ENCODE data around the gene ARL9. TPM values are rescaled to one million over a fixed set of nuclear protein-coding genes. Genes with fewer than 3 reads are reported as not detected.

Gene ARL9
- total RNA-seq, 4 donors from 2014 or later, result 0.46 TPM; not detected in 3

- no peaks in the 10 kb centered on the region for H3K36me3 ChIP-seq
- ATAC-seq (no peak), DNase-seq (no peak)
- H3K4me1 ChIP-seq, result no peaks in the 10 kb centered on the region
- H3K9me3 ChIP-seq, result no peaks in the 10 kb centered on the region
- intact Hi-C loops (cut with DNase I; ENCODE audit: low total_unique reads), result no loop called here
- no peak overlapping the region for H3K27ac ChIP-seq
- no peak overlapping the region for H3K4me3 ChIP-seq
- no peaks in the 10 kb centered on the region for H3K27me3 ChIP-seq
- TF ChIP-seq, protein P1, sequence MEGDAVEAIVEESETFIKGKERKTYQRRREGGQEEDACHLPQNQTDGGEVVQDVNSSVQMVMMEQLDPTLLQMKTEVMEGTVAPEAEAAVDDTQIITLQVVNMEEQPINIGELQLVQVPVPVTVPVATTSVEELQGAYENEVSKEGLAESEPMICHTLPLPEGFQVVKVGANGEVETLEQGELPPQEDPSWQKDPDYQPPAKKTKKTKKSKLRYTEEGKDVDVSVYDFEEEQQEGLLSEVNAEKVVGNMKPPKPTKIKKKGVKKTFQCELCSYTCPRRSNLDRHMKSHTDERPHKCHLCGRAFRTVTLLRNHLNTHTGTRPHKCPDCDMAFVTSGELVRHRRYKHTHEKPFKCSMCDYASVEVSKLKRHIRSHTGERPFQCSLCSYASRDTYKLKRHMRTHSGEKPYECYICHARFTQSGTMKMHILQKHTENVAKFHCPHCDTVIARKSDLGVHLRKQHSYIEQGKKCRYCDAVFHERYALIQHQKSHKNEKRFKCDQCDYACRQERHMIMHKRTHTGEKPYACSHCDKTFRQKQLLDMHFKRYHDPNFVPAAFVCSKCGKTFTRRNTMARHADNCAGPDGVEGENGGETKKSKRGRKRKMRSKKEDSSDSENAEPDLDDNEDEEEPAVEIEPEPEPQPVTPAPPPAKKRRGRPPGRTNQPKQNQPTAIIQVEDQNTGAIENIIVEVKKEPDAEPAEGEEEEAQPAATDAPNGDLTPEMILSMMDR (IDR thresholded peaks at IDR 0.05 in 4 of 5, conservative IDR thresholded peaks at IDR 0.05 in 1 of 5), result no peak
- TF ChIP-seq POLR2A (IDR thresholded peaks at IDR 0.05), result no peak
- in situ Hi-C loops (cut with MboI; ENCODE audit: low sequenced_read_pairs in 4 of 4), result no loop called here
Measured at GRCh38 chr4:56512166-56512565, 6.6 kb downstream of the ARL9 start.

DNA sequence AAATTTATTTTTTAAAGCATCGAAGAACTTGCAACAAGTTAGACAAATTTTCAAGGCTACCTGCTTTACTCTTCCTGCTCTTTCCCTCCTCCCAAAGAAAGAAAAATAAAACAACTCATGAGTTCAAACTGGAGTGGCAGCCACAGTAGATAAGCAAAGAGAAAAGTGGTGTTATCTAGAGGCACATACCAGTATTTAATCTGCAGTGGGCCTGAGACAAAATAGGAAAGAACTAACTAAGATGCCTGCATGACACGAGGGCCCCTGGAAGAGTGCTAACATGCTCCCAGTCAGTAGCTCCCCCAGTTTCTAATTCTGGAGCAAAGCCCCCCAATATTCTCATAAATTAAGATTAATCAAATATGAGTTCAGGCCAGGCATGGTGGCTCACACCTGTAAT is 7.9 kb downstream of the ARL9 start:
- intact Hi-C loops (cut with DNase I; ENCODE audit: low total_unique reads), result no loop called here
- Histone ChIP-seq H3K4me3 (no peak overlapping the region), H3K27me3 (no peaks in the 10 kb centered on the region), H3K4me1 (no peaks in the 10 kb centered on the region), H3K27ac (no peak overlapping the region), H3K36me3 (no peaks in the 10 kb centered on the region), H3K9me3 (no peaks in the 10 kb centered on the region)
- in situ Hi-C loops (cut with MboI; ENCODE audit: low sequenced_read_pairs in 4 of 4), result no loop called here
- DNase-seq (no peak), ATAC-seq (no peak)
- no peak for TF ChIP-seq POLR2A (IDR thresholded peaks at IDR 0.05)
- TF ChIP-seq, protein P1 (IDR thresholded peaks at IDR 0.05 in 4 of 5, conservative IDR thresholded peaks at IDR 0.05 in 1 of 5), result no peak

- peaks cover 0 to 11% of the 10 kb centered on the region in 2 donors for H3K4me1 ChIP-seq
- H3K9me3 ChIP-seq, result no peaks in the 10 kb centered on the region
- DNase-seq, result peak; percentile 57 to 63
- H3K27me3 ChIP-seq, result peaks cover 3 to 7% (median 4%) of the 10 kb centered on the region in 3 donors
- TF ChIP-seq POLR2A (IDR thresholded peaks at IDR 0.05), result no peak
- TF ChIP-seq, protein P1 (IDR thresholded peaks at IDR 0.05 in 4 of 5, conservative IDR thresholded peaks at IDR 0.05 in 1 of 5), result no peak
- in situ Hi-C loops (cut with MboI; ENCODE audit: low sequenced_read_pairs in 4 of 4), result no loop called here
- no peak overlapping the region for H3K27ac ChIP-seq
- peak; percentile 73 to 83 for ATAC-seq
- H3K4me3 ChIP-seq, result peak overlapping the region; percentile 54 to 85 (median 66)
- no peaks in the 10 kb centered on the region for H3K36me3 ChIP-seq
- intact Hi-C loops (cut with DNase I; ENCODE audit: low total_unique reads), result no loop called here
Measured at GRCh38 chr4:56530269-56531148, 24.9 kb downstream of the ARL9 start.

DNA sequence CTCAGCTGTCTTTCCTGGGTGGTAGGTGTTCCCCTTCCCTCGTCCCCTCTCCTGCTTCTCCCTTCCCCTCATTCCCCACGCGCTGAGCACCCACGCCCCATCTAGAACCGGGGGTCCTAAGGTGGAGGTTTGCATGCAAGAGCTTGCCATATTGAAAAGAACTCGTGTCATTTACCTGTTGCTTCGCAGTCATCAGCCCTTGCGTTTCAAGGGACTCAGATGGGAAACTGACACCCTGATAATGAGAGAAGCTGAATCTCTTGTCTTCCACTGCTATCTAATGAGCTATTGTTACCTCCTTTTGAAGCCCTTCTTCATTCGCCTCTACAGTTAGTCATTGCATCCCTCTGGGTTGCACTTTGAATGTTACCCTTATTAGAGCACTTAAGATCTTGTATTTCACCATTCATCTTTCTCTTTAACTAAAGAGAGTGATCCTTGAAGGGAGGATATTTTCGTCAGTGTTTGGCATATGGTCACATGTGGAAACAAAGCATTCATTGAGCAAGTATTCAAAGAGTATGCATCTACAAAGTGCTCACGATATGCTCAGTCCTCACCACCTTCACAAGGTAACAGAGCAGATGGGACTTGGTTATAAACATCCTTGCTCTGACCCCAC is 25.7 kb downstream of the ARL9 start:
- Histone ChIP-seq H3K4me1 (peaks cover 0 to 11% of the 10 kb centered on the region in 2 donors), H3K4me3 (peak overlapping the region; percentile 54 to 85 (median 66)), H3K27ac (no peak overlapping the region), H3K9me3 (no peaks in the 10 kb centered on the region), H3K36me3 (no peaks in the 10 kb centered on the region), H3K27me3 (peaks cover 3 to 7% (median 4%) of the 10 kb centered on the region in 3 donors)
- no peak for DNase-seq
- in situ Hi-C loops (cut with MboI; ENCODE audit: low sequenced_read_pairs in 4 of 4) (no loop called here), intact Hi-C loops (cut with DNase I; ENCODE audit: low total_unique reads) (no loop called here)
- no peak for ATAC-seq
- no peak for TF ChIP-seq POLR2A (IDR thresholded peaks at IDR 0.05)
- TF ChIP-seq, protein P1 (IDR thresholded peaks at IDR 0.05 in 4 of 5, conservative IDR thresholded peaks at IDR 0.05 in 1 of 5), result no peak
